GM12872 (cell line): ENCODE measurements around the gene LPCAT3.

ENCODE experiments used
- CTCF ChIP-seq: IDR thresholded peaks from 3 replicates; pipeline ENCODE4 v1.5.1; 2011; ENCODE audit warnings: low read depth, mild to moderate bottlenecking, low read length, moderate library complexity; ENCODE audit not compliant: insufficient read depth

LPCAT3 gene

GRCh38 chr12:7013101-7013500 lies 5.2 kb downstream of the LPCAT3 start:
- TF ChIP-seq CTCF, result no peak

GRCh38 chr12:7012024-7012607 lies 6.2 kb downstream of the LPCAT3 start:
- TF ChIP-seq CTCF, result no peak

- TF ChIP-seq CTCF, result no peak
Measured at GRCh38 chr12:7009512-7009911, 8.8 kb downstream of the LPCAT3 start.

- no peak for TF ChIP-seq CTCF
Measured at GRCh38 chr12:7008864-7009263, 9.4 kb downstream of the LPCAT3 start.

GRCh38 chr12:7006639-7007038 lies 11.6 kb downstream of the LPCAT3 start:
- no peak for TF ChIP-seq CTCF

- no peak for TF ChIP-seq CTCF
Measured at GRCh38 chr12:7005311-7005710, 13.0 kb downstream of the LPCAT3 start.

GRCh38 chr12:7004840-7005239 lies 13.4 kb downstream of the LPCAT3 start:
- TF ChIP-seq CTCF, result no peak
